ENCODE measurements around the gene MGAT3.
A peak's percentile ranks its signal among the peaks of the same experiment; 100 is the strongest.
"Not testable (repeated sequence)": the region's sequence is repeated elsewhere in the genome, so short reads cannot be mapped to it uniquely, and the experiment has no call there.

MGAT3 gene

GRCh38 chr22:39518996-39519680, 62.3 kb downstream of the MGAT3 start:
- DNase-seq = no peak

GRCh38 chr22:39519681-39520225, 62.9 kb downstream of the MGAT3 start:
- peak; percentile 83 for DNase-seq

DNA sequence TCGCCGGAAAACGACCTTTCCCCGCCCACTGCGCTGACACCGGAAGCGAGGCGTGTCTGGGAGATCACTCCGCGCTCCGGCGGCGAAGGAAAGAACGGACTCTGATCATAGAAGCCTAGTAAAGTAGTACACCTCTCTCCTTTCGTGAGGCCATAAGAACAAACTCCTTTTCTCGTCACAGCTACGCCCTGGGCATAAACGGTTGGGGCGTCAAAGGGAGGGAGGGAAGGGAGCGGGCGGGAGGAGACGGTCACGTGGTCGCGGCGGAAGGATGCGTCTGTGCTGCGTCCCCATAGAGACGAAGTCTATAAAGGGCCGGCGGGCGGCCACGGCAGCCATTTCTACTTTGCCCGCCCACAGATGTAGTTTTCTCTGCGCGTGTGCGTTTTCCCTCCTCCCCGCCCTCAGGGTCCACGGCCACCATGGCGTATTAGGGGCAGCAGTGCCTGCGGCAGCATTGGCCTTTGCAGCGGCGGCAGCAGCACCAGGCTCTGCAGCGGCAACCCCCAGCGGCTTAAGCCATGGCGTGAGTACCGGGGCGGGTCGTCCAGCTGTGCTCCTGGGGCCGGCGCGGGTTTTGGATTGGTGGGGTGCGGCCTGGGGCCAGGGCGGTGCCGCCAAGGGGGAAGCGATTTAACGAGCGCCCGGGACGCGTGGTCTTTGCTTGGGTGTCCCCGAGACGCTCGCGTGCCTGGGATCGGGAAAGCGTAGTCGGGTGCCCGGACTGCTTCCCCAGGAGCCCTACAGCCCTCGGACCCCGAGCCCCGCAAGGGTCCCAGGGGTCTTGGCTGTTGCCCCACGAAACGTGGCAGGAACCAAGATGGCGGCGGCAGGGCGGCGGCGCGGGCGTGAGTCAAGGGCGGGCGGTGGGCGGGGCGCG, 63.7 kb downstream of the MGAT3 start, which contains the start of gene ATF4:
Gene ATF4, plus strand, starts transcription at position 337 of the 880 bp plus-strand sequence. CDS start 884 bp downstream, outside the sequence.
- no peak for DNase-seq

DNA sequence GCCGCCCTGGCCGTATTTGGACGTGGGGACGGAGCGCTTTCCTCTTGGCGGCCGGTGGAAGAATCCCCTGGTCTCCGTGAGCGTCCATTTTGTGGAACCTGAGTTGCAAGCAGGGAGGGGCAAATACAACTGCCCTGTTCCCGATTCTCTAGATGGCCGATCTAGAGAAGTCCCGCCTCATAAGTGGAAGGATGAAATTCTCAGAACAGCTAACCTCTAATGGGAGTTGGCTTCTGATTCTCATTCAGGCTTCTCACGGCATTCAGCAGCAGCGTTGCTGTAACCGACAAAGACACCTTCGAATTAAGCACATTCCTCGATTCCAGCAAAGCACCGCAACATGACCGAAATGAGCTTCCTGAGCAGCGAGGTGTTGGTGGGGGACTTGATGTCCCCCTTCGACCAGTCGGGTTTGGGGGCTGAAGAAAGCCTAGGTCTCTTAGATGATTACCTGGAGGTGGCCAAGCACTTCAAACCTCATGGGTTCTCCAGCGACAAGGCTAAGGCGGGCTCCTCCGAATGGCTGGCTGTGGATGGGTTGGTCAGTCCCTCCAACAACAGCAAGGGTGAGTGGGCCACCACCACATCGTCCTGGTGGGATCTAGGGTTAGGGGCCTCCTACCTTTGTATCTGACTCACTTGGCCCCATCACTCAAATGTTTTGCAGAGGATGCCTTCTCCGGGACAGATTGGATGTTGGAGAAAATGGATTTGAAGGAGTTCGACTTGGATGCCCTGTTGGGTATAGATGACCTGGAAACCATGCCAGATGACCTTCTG, 64.5 kb downstream of the MGAT3 start:
- not testable (repeated sequence) for DNase-seq

- not testable (repeated sequence) for DNase-seq
Measured at GRCh38 chr22:39522091-39522490, 65.3 kb downstream of the MGAT3 start.

GRCh38 chr22:39522567-39523300, 65.9 kb downstream of the MGAT3 start:
- no peak for DNase-seq

- DNase-seq = no peak
Measured at GRCh38 chr22:39524089-39524752, 67.4 kb downstream of the MGAT3 start.

GRCh38 chr22:39524753-39525657, 68.2 kb downstream of the MGAT3 start:
- no peak for DNase-seq

- DNase-seq = no peak
Measured at GRCh38 chr22:39525658-39525975, 68.8 kb downstream of the MGAT3 start.

DNA sequence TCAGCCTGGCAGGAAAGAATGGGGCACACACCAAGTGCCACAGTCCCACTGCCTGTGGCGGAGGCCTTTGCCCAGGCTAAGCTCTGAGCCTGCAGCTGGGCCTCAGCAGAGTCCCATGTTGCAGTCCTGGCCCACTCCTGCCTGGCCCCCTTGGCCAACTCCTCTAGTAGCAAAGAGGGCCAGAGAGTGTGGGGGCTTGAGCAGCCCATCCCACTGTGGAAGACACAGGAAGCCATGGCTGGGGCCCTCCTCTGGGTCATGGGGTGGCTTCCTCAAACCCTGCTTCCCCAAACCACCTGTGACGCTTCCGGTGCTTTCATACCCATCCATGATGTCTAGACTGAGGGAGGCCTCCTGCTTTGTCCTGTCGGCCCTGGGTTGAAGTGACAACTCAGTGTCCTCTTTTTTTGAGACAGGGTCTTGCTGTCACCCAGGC, 69.9 kb downstream of the MGAT3 start:
- DNase-seq = no peak

- DNase-seq = no peak
Measured at GRCh38 chr22:39527481-39527961, 70.7 kb downstream of the MGAT3 start.

DNA sequence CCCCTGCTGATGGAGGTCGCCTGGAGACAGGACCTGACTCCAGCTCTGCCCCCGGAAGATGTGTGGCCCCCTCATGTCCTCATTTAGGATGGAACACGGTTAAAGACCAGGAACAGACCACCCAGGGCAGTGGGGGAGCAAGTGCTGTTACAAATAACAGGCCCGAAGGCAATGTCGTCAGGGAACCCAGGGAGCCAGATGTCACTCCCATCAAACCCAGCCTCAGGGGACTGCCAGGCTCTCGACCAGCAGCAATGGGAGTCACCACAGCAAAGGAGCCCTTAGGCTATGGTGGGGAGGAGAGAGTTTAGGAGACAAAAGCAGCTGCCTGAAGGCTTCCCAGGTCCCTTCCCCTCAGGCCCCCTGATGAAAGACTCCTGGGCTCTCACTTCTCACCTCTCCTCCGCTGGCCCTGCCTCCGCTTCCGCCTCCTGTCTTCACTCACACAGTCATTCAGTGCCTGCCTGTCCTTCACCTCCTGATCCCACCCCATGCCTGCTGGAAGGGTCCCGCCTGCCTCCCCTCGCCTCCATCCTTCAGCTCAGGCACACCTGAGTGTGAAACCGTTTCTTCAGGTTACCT, 71.4 kb downstream of the MGAT3 start:
- no peak for DNase-seq

DNA sequence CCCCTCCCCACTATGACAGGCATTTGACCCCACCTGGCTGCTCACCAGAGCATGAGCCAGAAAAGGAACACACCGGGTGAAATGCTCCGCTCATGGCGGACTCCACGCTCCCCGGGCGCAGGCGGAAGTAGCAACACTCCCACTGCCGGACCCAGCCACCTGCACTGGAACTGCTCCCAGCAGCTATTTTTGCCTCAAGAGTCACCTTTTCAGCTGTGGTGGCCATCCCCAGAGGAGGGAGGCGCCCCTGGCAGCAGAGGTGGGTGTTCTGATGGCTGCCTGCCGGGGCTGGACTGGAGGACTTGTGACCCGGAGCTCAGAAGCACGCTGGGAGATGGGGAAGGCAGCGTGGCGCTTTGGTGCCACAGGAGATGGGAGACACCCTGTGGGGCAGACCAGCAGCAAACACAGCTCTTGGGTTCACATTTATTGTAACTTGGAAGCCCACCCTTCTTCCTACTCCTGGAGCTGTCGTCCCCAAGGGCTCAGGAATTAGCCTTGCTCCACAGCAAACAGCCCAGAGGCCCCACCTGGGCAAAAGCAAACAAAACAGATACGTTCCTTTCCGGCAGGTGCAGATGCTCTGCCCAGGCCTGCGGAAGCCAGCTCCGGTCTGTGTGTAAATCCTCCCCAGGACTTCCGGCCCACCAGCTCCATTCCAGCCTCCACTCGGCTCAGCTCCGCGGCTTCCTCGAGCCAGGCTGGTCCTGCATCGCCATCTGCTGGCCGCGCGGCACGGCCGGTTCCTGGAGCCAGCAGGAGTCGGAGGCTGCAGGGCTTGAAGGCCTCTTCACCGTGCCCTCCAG, 72.1 kb downstream of the MGAT3 start:
- DNase-seq = peak; percentile 72

DNA sequence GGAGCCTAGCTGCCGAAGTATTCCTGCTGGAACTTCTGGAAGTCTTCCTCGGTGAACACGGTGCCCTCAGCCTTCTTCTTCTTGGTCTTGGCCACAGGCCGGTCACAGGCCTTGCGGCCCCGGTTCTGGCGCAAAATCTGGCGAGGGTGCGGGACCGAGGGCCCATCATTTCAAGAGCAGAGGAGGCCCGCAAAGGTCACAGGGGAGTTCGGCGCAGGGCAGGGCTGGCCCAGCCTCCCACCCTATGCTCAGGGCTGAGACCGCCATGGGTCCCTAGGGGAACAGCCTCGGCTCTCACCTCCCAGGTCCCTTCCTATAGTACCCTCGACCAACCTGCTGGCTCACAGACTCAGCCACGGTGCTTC, 72.7 kb downstream of the MGAT3 start:
- no peak for DNase-seq

- DNase-seq = no peak
Measured at GRCh38 chr22:39530116-39530515, 73.3 kb downstream of the MGAT3 start.

GRCh38 chr22:39530692-39531331, 74.0 kb downstream of the MGAT3 start:
- DNase-seq = no peak

GRCh38 chr22:39532215-39533073, 75.6 kb downstream of the MGAT3 start, which contains the start of gene RPS19BP1:
TSS of gene RPS19BP1 (minus strand) at chr22:39532748. CDS start at chr22:39532738, 10 bp downstream.
- peak; percentile 93 for DNase-seq

DNA sequence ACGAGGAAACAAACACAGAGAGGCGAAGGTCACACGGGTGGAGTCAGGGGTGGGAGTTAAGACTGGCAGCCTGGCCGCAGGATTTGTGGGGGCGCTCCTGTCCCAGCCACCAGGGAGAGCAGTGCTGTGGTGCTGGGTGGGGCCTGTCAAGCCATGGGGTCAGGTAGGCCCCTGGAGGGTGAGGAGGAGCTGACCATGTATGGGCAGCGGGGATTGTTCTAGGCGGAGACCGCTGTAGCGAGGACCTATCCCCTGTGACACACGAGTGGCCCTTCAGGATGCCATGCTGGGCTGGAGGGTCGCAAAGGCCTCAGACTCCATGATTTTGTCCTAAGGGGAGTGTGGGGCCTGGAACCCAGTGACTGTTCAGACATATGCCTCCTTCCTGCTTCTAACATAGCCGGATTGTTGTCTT, 77.3 kb downstream of the MGAT3 start:
- no peak for DNase-seq
